Ectodermal cell (in vitro differentiated cells): ENCODE measurements around the gene KCNK2. TPM values are rescaled to one million over a fixed set of nuclear protein-coding genes. Genes with fewer than 3 reads are reported as not detected.

ENCODE experiments used
- H3K27ac ChIP-seq: 2 replicates; pipeline ENCODE4 v1.7.0; 2013; ENCODE audit warnings: mild to moderate bottlenecking, low read depth, low read length; ENCODE audit not compliant: insufficient read depth, poor library complexity, severe bottlenecking
- H3K27me3 ChIP-seq: 2 replicates; pipeline ENCODE4 v1.7.0; 2013; ENCODE audit warnings: mild to moderate bottlenecking, low read length; ENCODE audit not compliant: insufficient read depth, control insufficient read depth, poor library complexity, severe bottlenecking
- H3K36me3 ChIP-seq: one replicate; pipeline ENCODE4 v1.7.0; 2013; ENCODE audit warnings: low read length; ENCODE audit not compliant: control insufficient read depth, insufficient read depth
- H3K4me1 ChIP-seq: one replicate; pipeline ENCODE4 v1.7.0; 2013; ENCODE audit warnings: low read length; ENCODE audit not compliant: control insufficient read depth, insufficient read depth
- H3K4me3 ChIP-seq: 2 replicates; pipeline ENCODE4 v1.7.0; 2013; ENCODE audit warnings: low read depth, low read length, control low read depth; ENCODE audit not compliant: insufficient read depth
- H3K9me3 ChIP-seq: 2 replicates; pipeline ENCODE4 v1.7.0; 2013; ENCODE audit warnings: mild to moderate bottlenecking, low read length, moderate library complexity; ENCODE audit not compliant: control insufficient read depth
- WGBS, 2 experiments: methylation state at CpG; one replicate each; pipeline ENCODE4 v1.1.7; 2013; ENCODE audit warnings: missing lambda C conversion rate in 2 of 2; 5-methylcytosine and 5-hydroxymethylcytosine counted together
- polyA plus RNA-seq, 4 experiments: library from polyadenylated mRNA; stranded (reverse); fragments of 50-300 nt; gene quantifications; one replicate each; pipeline ENCODE4 v1.2.3, GENCODE V29; 2013

The KCNK2 gene, protein sequence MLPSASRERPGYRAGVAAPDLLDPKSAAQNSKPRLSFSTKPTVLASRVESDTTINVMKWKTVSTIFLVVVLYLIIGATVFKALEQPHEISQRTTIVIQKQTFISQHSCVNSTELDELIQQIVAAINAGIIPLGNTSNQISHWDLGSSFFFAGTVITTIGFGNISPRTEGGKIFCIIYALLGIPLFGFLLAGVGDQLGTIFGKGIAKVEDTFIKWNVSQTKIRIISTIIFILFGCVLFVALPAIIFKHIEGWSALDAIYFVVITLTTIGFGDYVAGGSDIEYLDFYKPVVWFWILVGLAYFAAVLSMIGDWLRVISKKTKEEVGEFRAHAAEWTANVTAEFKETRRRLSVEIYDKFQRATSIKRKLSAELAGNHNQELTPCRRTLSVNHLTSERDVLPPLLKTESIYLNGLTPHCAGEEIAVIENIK
- 1.1 TPM for polyA plus RNA-seq (2013, experiment 1 of 4)
- 0.75 TPM for polyA plus RNA-seq (2013, experiment 2 of 4)
- 0.85 TPM for polyA plus RNA-seq (2013, experiment 3 of 4)
- 1.4 TPM for polyA plus RNA-seq (2013, experiment 4 of 4)

- Histone ChIP-seq H3K27ac (no peak within 1 kb of the TSS), H3K27me3 (peaks cover 82% of the 10 kb centered on the region), H3K4me3 (peak within 1 kb of the TSS; percentile 44), H3K9me3 (no peaks in the 10 kb centered on the region), H3K36me3 (no peaks in the 10 kb centered on the region), H3K4me1 (no peaks in the 10 kb centered on the region)
- WGBS, 2 experiments: 0% methylated on average over 81 of the region's 85 CpGs
These were observed at the start of gene KCNK2 for GRCh38 chr1:215082532-215083382. Gene KCNK2 (plus strand): TSS chr1:215082737. CDS start chr1:215083386, 649 bp downstream.

DNA sequence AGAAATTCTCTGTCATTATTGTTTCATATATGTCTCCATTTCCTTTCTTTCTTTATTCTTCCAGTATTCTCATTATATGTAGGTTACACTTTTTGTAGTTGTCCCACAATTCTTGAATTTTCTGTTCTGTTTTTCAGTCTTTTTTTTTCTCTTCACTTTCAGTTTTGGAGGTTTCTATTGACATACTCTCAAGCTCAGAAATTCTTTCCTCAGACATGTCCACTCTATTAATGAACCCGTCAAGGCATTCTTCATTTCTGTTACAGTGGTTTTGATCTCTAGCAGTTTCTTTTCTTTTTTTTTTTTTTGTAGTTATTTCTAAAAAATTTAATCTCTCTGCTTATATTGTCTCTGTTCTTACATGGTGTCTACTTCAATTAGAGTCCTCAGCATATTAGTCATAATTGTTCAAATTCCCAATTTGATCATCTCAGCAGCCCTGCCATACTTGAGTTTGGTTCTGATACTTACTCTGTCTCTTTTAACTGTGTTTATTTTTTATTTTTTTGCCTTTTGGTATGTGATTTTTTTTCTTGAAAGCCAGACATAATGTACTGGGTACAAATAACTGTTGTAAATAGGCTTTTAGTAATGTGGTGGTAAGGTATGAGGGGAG lies 49.5 kb upstream of the KCNK2 start:
- H3K36me3 ChIP-seq: no peaks in the 10 kb centered on the region
- 80 to 100% methylated on average over 1 of the region's 1 CpG for WGBS, 2 experiments
- H3K9me3 ChIP-seq: no peaks in the 10 kb centered on the region
- no peaks in the 10 kb centered on the region for H3K27me3 ChIP-seq
- H3K4me1 ChIP-seq: no peaks in the 10 kb centered on the region
- H3K27ac ChIP-seq: no peak overlapping the region
- H3K4me3 ChIP-seq: no peak overlapping the region

DNA sequence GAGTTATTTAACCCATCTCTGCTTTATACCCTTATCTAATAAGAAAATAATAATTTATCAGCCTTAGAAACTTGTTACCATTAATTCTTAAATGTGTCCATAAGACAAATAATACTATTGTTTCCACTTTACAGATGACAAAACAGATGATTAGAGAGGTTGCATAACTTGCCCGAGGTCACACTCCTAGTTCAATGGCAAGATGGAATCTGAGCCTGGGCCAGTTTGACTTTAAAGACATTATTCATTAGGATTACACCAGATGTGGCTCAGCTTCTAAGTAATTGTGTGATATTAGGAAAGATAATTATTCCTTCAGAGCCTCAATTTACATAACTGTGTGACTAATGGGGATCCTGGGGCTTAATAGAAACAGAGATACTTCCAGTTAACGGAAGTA lies 42.3 kb upstream of the KCNK2 start:
- 75 to 86% methylated on average over 2 of the region's 2 CpGs for WGBS, 2 experiments
- Histone ChIP-seq H3K9me3 (no peaks in the 10 kb centered on the region), H3K4me1 (no peaks in the 10 kb centered on the region), H3K27me3 (no peaks in the 10 kb centered on the region), H3K27ac (no peak overlapping the region), H3K4me3 (no peak overlapping the region), H3K36me3 (no peaks in the 10 kb centered on the region)

DNA sequence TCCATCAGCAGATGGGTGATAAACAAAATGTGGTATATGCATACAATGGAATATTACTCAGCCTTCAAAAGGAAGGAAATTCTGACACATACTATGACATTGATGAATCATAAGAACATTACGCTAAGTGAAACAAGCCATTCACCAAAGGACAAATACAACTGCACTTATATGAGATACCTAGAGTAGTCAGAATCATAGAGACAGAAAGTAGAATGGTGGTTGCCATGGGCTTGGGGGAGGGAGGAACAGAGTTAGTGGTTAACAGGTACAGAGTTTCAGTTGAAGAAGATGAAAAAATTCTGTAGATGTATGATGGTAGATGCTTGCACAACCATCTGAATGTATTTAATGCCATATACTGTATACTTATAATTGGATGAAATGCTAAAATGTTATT lies 39.1 kb upstream of the KCNK2 start:
- Histone ChIP-seq H3K9me3 (no peaks in the 10 kb centered on the region), H3K36me3 (no peaks in the 10 kb centered on the region), H3K27ac (no peak overlapping the region), H3K27me3 (no peaks in the 10 kb centered on the region), H3K4me1 (no peaks in the 10 kb centered on the region), H3K4me3 (no peak overlapping the region)
- 86% methylated on average over 1 of the region's 1 CpG; no CpG with 5 or more reads in 1 of the 2 experiments for WGBS, 2 experiments

DNA sequence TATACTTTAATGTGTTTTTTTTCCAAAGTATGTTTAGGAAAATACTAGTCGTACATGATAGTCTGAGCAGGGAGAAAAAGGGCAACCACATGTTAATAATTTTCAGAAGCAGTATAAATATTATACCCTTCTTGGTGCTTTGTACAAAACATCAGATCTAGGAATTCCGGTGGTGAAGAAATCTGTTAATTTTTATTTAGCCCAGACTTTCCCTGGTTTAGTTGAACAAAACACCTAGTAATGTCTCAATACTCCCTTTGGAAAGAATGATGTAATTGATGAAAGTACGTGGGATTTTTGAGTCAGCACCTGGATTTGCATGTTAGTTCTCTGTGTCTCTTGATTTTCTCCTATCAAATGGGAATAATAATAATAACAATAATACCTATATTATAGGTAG lies 38.4 kb upstream of the KCNK2 start:
- no peak overlapping the region for H3K4me3 ChIP-seq
- no peaks in the 10 kb centered on the region for H3K27me3 ChIP-seq
- H3K9me3 ChIP-seq: no peaks in the 10 kb centered on the region
- WGBS, 2 experiments: 94% methylated on average over 3 of the region's 3 CpGs; no CpG with 5 or more reads in 1 of the 2 experiments
- H3K27ac ChIP-seq: no peak overlapping the region
- H3K4me1 ChIP-seq: no peaks in the 10 kb centered on the region
- H3K36me3 ChIP-seq: no peaks in the 10 kb centered on the region

GRCh38 chr1:215045698-215046308 lies 36.7 kb upstream of the KCNK2 start:
- Histone ChIP-seq H3K27me3 (no peaks in the 10 kb centered on the region), H3K4me3 (no peak overlapping the region), H3K9me3 (no peaks in the 10 kb centered on the region), H3K36me3 (no peaks in the 10 kb centered on the region), H3K27ac (no peak overlapping the region), H3K4me1 (no peaks in the 10 kb centered on the region)
- 98% methylated on average over 4 of the region's 5 CpGs for WGBS, 2 experiments

DNA sequence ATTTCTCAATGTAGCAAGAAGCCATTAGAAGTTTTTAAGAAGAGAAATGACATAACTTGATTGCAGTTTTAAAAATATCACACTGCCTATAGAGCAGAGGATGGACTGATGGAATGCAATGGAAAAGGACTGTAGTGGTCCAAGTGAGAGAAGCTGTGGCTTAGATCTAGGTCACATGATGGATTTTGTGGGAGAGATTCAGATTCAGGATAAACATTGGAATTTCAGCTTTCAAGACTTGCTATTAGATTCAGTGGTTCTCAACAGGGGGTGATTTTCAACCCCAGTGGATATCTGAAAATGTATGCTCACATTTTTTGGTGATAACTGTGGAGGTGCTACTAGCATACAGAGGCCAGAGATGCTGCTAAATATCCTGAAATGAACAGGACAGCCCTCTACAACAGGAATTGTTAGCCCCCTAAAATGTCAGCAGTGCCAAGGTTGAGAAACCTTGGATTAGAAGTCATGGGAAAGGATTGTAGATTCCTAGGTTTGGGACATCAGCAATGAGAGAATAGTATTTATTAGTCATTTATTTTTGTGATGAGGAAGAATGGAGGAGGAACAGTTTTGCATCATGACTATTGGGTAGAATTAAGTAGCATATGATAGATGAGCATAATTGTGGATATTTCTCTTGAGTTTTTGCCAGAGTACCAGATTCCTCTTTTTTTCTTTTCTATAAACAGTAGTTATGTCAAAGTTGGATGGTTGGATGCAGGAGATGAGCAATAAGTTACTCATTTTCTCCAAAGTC lies 30.1 kb upstream of the KCNK2 start:
- no peaks in the 10 kb centered on the region for H3K9me3 ChIP-seq
- no peak overlapping the region for H3K27ac ChIP-seq
- no peak overlapping the region for H3K4me3 ChIP-seq
- H3K4me1 ChIP-seq: no peaks in the 10 kb centered on the region
- H3K36me3 ChIP-seq: no peaks in the 10 kb centered on the region
- H3K27me3 ChIP-seq: no peaks in the 10 kb centered on the region

DNA sequence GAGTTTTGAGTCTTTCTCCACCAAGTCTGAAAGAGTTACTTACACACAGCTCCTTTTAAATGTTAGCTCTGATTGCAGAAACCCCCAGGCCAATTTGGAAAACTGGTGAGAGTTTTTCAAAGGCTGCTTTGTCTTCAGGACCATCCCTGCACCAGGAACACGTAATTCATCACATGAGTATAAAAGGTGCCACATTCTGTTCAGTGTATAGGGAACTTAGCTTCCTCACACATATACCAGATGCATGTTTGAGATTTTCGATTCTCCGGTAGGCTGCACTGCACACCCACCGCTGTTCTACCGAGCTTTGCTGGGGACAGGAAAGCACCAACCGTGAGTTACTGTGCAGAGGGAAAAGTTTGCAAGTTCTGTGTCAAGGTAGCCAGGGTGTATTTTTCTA lies 28.3 kb upstream of the KCNK2 start:
- 87 to 91% methylated on average over 6 of the region's 6 CpGs for WGBS, 2 experiments

GRCh38 chr1:215055281-215055935 lies 27.1 kb upstream of the KCNK2 start:
- Histone ChIP-seq H3K27me3 (no peaks in the 10 kb centered on the region), H3K36me3 (no peaks in the 10 kb centered on the region), H3K4me1 (no peaks in the 10 kb centered on the region), H3K9me3 (no peaks in the 10 kb centered on the region), H3K27ac (no peak overlapping the region), H3K4me3 (no peak overlapping the region)
- 72 to 73% methylated on average over 2 of the region's 2 CpGs for WGBS, 2 experiments

More for the DNA sequence above, 28.3 kb upstream of the KCNK2 start:
- Histone ChIP-seq H3K36me3 (no peaks in the 10 kb centered on the region), H3K27ac (no peak overlapping the region), H3K9me3 (no peaks in the 10 kb centered on the region), H3K4me1 (no peaks in the 10 kb centered on the region), H3K4me3 (no peak overlapping the region), H3K27me3 (no peaks in the 10 kb centered on the region)
